Measurements from ENCODE around the gene CARNS1.
A peak's percentile ranks its signal among the peaks of the same experiment; 100 is the strongest.

The CARNS1 gene

DNA sequence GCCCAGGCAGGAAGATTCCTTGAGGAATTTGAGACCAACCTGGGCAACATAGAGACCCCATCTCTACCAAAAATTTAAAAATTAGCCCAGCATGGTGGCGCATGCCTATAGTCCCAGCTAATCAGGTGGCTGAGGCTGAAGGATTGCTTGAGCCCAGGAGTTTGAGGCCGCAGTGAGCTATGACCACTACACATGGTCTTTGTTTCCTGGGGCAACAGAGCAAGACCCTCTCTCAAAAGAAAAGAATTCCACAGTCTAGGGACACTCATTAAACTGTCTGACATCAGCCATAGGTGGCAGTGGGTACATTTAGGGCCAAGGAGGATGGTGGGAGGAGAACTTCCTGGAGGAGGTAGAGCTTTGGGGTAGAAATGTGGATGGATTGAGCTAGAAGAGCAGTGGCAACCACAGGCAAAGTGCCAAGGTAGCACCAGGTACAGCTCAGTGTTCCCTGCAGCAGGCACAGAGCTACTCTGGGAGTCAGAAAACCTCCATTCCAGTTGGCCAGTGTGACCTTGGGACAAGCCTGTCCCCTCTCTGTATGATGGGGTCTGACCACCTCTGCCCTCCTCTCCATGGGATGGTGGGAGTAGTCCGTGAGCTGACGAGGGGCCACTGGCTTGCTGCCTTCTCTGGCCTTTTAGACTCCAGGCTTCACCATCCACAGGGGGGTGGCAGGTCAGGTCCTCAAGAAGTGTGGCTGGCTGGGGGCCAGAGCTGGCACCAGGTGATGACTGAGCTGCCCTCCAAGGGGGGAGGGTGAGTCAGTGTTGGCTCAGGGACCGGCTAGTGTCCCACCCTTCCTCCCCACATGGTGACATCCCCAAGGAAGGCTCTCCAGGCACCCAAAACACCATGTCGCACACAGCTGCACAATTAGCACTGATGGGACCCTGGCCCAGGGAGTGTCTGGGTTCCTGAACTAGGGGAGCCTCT, 38.3 kb upstream of the CARNS1 start:
- no peak for DNase-seq

GRCh38 chr11:67378544-67378943, 36.9 kb upstream of the CARNS1 start:
- no peak for DNase-seq

DNA sequence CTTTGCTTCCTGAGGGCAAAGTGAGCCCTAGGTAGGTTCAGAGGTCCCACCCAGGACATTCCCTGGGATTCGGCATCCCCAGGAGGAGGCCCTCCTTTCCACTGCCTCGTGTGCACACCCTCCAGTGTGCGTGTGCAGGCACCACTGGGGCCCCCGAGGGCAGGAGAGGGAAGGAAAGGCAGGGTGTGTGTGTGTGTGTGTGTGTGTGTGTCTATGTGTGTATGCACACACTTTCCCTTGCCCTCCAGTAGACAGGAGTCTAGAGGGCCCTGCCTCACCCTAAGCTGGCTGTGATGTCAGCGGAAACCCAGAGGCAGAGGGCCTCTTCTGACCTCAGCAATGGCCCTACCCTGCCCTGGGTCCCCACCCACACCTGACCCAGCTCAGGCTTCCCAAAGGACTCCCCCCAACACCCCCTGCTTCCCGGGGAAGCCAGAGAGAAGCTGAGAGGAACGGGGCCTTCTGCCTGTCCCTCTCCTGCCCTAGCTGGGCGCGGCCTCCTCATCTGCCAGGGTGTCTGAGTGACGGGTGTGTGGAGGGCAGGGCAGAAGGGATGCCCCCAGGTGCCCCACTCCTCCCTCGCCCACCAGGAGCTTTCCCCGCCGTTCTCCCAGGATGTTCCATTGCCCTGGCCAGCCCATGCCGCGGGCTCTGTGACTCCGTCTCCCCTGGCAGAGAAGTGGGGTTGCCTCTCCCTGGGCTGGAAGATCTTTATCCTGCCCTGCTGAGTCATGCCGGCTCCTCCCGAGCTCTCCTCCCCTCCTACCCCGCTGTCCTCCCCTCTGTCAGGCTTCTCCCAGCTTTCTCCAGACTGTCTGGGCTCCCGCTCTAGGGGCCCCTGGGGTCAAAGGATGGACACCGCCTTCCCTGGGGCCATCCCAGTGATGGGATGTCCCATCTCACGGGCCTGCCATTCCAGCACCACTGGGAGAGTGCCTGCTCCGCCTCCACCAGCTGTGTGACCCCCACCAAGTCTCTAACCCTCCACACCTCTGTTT, 36.1 kb upstream of the CARNS1 start:
- DNase-seq, result no peak

DNA sequence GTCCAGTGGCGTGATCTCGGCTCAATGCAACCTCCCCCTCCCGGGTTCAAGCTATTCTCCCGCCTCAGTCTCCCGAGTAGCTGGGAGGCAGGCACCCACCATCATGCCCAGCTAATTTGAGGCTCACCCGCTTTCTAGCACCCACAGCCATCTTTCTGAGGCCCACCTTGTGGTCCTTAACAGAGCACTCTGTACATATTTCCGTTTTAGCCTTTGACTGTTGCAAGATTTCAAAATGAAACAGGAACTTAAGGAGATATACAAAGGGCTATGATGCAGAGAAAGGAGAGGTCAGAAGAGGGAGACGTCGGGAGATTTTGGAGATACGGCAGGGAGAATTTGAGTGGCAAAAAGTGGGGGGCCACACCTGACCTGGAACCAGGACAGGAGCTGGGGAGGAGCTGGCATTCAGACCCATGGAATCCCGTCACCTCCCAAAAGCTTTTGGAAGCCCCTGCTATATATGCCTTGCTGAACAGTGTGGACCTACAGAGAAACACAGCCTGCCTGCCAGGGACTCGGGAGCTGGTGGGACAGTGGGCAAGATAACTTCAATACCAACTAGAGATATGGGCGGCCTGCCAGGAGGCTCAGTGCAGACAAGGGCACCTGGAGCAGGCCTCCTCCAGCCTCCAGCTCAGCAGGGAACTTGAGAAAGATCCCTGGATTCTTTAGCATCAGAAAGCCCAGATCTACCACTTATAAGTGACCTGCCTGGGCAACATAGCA, 34.1 kb upstream of the CARNS1 start:
- no peak for DNase-seq

GRCh38 chr11:67382276-67383136, 33.0 kb upstream of the CARNS1 start:
- DNase-seq, result peak; percentile 41 to 62

DNA sequence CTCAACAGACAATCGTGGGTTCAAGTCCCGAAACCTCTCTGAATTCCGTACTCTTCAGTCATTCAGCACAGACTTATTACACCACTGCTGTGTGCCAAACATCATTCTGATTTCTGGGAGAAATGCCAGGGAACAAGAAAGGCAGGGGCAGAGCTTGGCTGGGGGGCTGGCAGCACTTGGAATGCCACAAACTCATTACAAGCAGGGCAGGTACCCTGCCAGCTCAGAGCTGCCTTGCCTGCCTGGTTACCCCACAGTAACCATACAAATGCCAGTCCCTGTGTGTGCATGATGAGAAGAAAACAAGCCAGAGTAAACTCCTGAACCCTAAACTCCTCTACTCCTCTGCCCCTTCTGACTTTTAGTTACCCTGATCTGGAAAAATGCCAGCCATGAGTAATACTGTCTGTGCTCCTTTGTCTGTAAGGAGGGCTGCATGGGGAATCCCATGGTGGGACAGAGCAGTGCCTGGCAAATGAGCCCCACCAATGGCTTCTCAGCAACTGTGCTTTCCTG, 30.6 kb upstream of the CARNS1 start:
- DNase-seq, result no peak

DNA sequence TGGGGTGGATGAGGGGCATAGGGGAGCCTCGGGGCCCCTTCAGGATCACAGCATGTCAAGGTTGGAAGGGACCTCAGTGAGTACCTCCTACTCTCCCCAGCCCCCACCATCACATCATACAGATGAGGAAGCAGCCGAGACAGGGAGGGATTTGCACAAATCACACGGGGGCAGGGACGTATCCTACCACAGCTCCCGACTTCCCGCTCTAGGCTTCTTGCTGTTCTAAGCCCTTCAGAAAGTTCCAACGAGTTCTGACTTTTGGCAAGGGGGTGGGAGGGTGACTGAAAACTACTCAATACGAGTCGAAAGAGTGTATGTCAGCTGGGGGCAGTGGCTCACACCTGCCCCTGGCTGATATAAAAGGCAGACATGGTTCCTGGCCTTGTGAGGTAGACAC, 28.4 kb upstream of the CARNS1 start:
- DNase-seq, result no peak

- no peak for DNase-seq
These were observed 28.0 kb upstream of the CARNS1 start for GRCh38 chr11:67387518-67387917.

DNA sequence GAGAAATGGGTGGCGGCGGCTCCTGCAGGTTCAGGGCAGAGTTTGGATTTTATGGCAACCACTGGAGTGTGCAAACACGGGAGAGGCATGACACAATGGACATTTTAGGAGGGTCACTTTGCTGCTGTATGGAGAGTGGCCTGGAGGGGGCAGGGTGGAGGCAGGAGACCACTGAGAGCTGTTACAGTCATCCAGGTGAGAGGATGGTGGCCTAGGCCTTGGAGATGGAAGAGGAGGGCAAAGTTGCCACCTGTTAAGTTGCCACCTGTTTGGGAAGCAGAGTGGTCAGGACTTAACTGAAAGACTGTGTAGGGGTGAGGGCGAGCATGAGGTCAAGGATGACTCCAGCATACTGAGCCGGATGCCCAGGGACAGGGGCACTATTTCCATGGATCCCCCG, 26.0 kb upstream of the CARNS1 start:
- no peak for DNase-seq

DNA sequence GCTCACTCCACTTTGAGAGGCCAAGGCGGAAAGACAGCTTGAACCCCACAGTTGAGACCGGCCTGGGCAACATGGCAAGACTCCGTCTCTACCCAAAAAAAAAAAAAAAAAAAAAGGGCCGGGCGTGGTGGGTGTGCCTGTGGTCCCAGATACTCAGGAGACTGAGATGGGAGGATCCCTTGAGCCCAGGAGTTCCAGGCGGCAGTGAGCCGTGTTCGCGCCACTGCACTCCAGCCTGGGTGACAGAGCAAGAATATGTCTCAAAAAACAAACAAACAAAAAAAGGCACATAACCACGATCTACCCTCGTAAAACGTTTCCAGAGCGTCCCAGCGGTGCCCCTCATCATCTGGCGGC, 24.6 kb upstream of the CARNS1 start:
- DNase-seq, result no peak

GRCh38 chr11:67391304-67392182, 23.9 kb upstream of the CARNS1 start, which contains the start of gene RAD9A:
Gene RAD9A (plus strand): TSS chr11:67391986. CDS start chr11:67392045, 59 bp downstream.
- DNase-seq, result peak; percentile 85 to 94

- no peak for DNase-seq
These were observed 23.2 kb upstream of the CARNS1 start for GRCh38 chr11:67392183-67392715.

DNA sequence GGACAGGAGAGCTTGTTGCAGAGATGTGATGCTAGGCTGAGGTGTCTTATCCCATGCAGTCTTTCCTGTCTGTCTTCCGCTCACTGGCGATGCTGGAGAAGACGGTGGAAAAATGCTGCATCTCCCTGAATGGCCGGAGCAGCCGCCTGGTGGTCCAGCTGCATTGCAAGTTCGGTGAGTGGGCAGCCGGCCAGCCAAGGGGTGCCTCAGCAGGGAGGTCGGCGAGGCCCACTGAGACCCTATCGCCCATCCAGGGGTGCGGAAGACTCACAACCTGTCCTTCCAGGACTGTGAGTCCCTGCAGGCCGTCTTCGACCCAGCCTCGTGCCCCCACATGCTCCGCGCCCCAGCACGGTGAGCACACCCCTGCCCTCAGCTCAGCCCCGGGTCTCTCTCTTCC, 22.0 kb upstream of the CARNS1 start:
- no peak for DNase-seq

GRCh38 chr11:67393990-67394389, 21.5 kb upstream of the CARNS1 start:
- no peak for DNase-seq

GRCh38 chr11:67395555-67396258, 19.8 kb upstream of the CARNS1 start:
- no peak for DNase-seq

- no peak for DNase-seq
These were observed 19.3 kb upstream of the CARNS1 start for GRCh38 chr11:67396259-67396581.

GRCh38 chr11:67396587-67397389, 18.7 kb upstream of the CARNS1 start:
- DNase-seq, result no peak

- no peak for DNase-seq
These were observed 17.9 kb upstream of the CARNS1 start for GRCh38 chr11:67397536-67397935.
